Heart left ventricle (tissue), 13 donors: Measurements from ENCODE around the gene SCUBE3.

Source experiments
- CTCF ChIP-seq, 12 donors: fragments of 200-600 bp; sonication (generic) in 4 of 12; IDR thresholded peaks; one replicate each; pipeline versions ENCODE4 v1.5.0 to v1.8.0; 2018 to 2022; ENCODE audit warnings: antibody characterized with exemption in 12 of 12, mild to moderate bottlenecking in 5 of 12
- POLR2A ChIP-seq, 2 donors: fragments of 450-650 bp; IDR thresholded peaks; one replicate each; pipeline ENCODE4 v1.6.1; 2017; ENCODE audit warnings: antibody characterized with exemption in 2 of 2, mild to moderate bottlenecking in 2 of 2, moderate library complexity in 2 of 2
- donor health status: ischemic (EF 13 %, LVEDD 7.1; RV severe dilation, severe dysfunction).
- donor health status: DM: no; HTN: yes; CAD: no.
- donor health status: DM: no; HTN: no; CAD: no.
- donor health status: ischemic (EF 25% LVEDD 6.9; RV normal size, moderate dysfunction).
- donor health status: ischemic (EF 25% LVEDD 5.7; RV mildly dilated, moderate dysfunction).
- donor health status: ischemic (EF 35%, LVEDD 5.7; RV mildly dilated, moderate dysfunction).
- donor health status: nonischemic (EF 11% LVEDD 7.7; RV severe dilation, severe dysfunction).
- donor health status: DM: yes; HTN: yes; CAD: no.
- donor health status: PGD.
- donor health status: ischemic (EF 29% LVEDD 5.4; RV normal size, mild dysfunction).
- donor health status: nonischemic (EF 23%, LVEDD 6.1; RV moderate dilation, normal function).

DNA sequence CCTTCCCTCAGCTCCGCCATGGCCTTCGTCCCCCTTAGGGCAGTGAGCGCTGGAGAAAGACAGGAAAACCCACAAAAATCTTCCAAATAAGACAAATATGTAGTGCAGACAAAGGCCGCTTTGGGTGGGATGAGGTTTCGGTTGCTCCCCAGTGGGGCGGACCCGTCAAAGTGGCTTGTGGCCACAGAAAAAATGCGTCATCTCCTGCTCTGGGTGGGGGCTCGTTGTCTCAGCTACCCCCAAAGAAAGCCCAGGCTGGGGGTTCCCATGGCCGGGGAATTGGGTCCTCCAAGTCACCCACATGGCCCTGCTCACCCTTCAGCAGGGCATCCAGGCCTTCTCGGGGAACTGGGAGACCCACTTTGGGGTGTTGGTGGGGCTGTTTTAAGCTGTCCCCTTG, 21.9 kb upstream of the SCUBE3 start:
- TF ChIP-seq CTCF (IDR thresholded peaks at IDR 0.05): no peak
- no peak for TF ChIP-seq POLR2A (IDR thresholded peaks at IDR 0.05)
